ENCODE results near the gene FAM168A.

Gene FAM168A

DNA sequence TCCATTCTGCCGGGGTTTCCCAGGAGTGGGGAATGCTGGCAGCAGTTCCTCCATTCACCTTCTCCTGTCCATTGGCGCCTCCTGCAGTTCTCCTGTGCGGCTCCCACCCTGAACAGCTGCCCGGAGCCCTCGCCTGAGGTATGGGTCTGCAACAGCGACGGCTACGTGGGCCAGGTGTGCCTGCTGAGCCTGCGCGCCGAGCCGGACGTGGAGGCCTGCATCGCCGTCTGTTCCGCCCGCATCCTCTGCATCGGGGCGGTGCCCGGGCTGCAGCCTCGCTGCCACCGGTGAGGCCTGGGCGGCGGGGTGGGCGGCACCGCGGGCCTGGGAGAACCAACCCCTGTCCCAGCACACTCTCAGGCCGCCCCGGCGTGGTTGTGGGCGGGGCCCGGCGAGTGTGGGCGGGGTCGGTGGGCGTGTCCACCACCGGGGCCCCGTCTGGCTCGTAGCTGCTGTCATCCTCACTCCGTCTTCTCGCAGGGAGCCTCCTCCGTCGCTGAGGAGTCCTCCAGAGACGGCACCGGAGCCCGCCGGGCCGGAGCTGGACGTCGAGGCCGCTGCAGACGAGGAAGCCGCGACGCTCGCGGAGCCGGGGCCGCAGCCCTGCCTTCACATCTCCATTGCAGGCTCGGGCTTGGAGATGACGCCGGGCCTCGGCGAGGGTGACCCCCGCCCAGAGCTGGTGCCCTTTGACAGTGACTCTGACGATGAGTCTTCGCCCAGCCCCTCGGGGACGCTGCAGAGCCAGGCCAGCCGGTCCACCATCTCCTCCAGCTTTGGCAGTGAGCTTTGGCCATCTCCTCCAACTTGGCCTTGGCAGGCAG lies 235.7 kb downstream of the FAM168A start:
- no peak for DNase-seq (ENCODE audit: low spot score in 2 of 2)
- H3K27ac Mint-ChIP-seq (ENCODE audit: low read depth): peak overlapping the region; percentile 50
- no peak for ATAC-seq (replicated peaks; ENCODE audit: extremely low read depth, poor library complexity, severe bottlenecking)
- H3K9me3 Mint-ChIP-seq: no peaks in the 10 kb centered on the region
- peaks cover 15% of the 10 kb centered on the region for H3K4me1 Mint-ChIP-seq
- H3K27me3 Mint-ChIP-seq: no peaks in the 10 kb centered on the region
- no peaks in the 10 kb centered on the region for H3K36me3 Mint-ChIP-seq (ENCODE audit: insufficient read depth)
- no peak overlapping the region for H3K4me3 Mint-ChIP-seq

DNA sequence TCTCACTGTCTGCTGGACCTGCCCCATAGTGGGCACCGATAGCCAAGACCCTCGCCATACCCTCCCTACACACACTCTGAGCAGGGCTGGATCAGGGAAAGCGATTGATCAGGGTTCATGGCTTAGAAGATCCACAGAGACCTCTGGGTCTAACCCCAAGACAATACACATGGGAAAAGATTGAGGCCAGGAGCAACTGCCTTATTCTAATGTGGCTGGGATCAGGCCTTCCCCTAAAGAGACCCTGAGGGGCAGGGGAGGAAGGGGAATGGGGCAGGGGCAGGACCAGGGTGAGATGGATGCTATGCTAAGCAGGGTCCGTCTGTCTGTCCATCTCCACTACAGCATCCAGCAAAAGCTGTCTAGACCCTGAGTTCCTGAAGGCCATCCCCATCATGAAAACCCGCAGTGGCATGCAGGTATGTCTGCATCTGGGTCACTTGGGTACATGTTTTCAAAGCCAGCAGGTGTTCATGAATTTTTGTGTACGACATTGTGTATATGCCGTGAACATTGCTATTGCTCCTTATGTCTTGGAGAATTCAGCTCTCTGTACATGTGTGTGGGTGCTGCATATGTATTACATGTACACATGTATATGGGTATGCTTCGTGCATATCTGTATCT lies 237.1 kb downstream of the FAM168A start:
- no peak for ATAC-seq (replicated peaks; ENCODE audit: extremely low read depth, poor library complexity, severe bottlenecking)
- Mint-ChIP-seq H3K27ac (ENCODE audit: low read depth) (no peak overlapping the region), H3K4me1 (peaks cover 4% of the 10 kb centered on the region), H3K27me3 (no peaks in the 10 kb centered on the region), H3K9me3 (no peaks in the 10 kb centered on the region), H3K4me3 (no peak overlapping the region), H3K36me3 (ENCODE audit: insufficient read depth) (no peaks in the 10 kb centered on the region)
- DNase-seq (ENCODE audit: low spot score in 2 of 2): no peak

DNA sequence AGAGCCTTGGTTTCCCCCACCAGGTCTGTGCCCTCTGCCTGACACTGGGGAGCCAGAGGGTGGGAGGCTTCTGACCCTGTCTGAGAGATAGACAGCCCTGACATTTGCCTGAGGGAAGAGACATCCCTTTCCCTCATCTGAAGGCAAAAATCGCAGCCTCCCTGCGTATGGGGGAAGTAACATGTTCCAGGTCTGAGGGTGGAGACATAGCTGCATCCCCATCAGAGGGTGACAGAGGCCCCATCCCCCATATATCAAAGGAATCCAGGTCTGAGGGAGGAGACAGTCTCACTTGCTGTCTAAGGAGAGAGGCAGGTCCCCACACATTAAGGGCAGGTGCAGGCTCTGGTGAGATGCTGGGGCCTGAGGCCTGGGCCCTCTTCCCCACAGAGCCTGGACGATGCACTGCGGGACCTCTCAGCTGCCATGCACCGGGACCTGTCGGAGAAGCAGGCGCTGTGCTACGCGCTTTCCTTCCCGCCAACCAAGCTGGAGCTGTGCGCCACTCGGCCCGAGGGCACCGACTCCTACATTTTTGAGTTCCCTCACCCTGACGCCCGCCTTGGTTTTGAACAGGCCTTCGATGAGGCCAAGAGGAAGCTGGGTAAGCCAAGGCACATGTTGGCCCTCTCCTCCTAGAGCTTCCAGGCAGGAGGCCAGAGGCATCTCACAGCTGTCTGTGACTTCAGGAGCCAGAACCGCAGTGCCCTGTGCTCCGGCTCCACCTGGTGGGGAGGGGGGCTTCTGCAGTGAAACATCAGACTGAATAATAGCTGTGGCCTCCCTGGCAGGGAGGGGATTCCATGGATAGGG lies 237.8 kb downstream of the FAM168A start:
- no peak overlapping the region for H3K4me3 Mint-ChIP-seq
- no peak for DNase-seq (ENCODE audit: low spot score in 2 of 2)
- no peak overlapping the region for H3K27ac Mint-ChIP-seq (ENCODE audit: low read depth)
- ATAC-seq (replicated peaks; ENCODE audit: extremely low read depth, poor library complexity, severe bottlenecking): no peak
- no peaks in the 10 kb centered on the region for H3K4me1 Mint-ChIP-seq
- H3K9me3 Mint-ChIP-seq: no peaks in the 10 kb centered on the region
- H3K36me3 Mint-ChIP-seq (ENCODE audit: insufficient read depth): no peaks in the 10 kb centered on the region
- H3K27me3 Mint-ChIP-seq: no peaks in the 10 kb centered on the region

DNA sequence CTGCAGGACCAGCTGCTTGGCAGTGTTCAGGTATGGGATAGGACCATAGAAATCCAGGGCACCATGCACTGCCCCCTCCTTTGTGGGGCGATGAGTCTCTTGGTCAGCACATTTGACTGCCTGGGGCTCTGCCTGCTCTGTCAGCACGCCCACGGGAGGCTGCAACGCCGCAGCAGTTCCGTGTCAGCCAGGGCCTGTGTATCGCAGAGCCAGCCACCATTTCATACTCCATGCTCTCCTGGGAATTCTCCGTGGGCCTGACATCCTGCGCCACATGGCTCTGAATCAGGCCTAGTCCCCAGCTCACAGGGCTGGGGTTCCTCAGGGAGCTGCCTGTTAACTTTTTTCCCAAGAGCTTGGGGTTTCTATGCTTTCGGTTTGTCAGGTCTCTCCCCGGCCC lies 238.6 kb downstream of the FAM168A start:
- no peak overlapping the region for H3K27ac Mint-ChIP-seq (ENCODE audit: low read depth)
- no peaks in the 10 kb centered on the region for H3K36me3 Mint-ChIP-seq (ENCODE audit: insufficient read depth)
- H3K4me1 Mint-ChIP-seq: no peaks in the 10 kb centered on the region
- H3K27me3 Mint-ChIP-seq: no peaks in the 10 kb centered on the region
- H3K9me3 Mint-ChIP-seq: no peaks in the 10 kb centered on the region
- DNase-seq (ENCODE audit: low spot score in 2 of 2) (no peak), ATAC-seq (replicated peaks; ENCODE audit: extremely low read depth, poor library complexity, severe bottlenecking) (no peak)
- H3K4me3 Mint-ChIP-seq: no peak overlapping the region

DNA sequence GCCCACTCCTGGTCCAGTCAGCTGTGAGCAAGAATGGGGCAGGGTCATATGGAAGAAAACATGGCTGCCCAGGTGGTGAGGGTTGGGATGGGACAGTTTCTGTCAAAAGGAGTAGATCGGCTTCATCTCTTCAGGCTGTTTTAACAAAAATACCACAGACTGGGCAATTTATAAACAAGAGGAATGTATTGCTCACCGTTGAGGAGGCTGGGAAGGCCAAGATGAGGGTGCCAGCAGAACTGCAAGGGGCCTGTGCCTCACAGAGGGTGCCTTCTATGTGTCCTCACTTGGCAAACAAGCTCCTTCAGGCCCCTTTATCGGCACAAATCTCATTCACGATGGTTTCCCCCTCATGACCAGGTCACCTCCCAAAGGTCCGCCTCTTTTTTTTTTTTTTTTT lies 239.8 kb downstream of the FAM168A start:
- ATAC-seq (replicated peaks; ENCODE audit: extremely low read depth, poor library complexity, severe bottlenecking) (no peak), DNase-seq (ENCODE audit: low spot score in 2 of 2) (no peak)
- Mint-ChIP-seq H3K9me3 (no peaks in the 10 kb centered on the region), H3K4me3 (no peak overlapping the region), H3K27me3 (no peaks in the 10 kb centered on the region), H3K36me3 (ENCODE audit: insufficient read depth) (no peaks in the 10 kb centered on the region), H3K27ac (ENCODE audit: low read depth) (no peak overlapping the region), H3K4me1 (no peaks in the 10 kb centered on the region)

DNA sequence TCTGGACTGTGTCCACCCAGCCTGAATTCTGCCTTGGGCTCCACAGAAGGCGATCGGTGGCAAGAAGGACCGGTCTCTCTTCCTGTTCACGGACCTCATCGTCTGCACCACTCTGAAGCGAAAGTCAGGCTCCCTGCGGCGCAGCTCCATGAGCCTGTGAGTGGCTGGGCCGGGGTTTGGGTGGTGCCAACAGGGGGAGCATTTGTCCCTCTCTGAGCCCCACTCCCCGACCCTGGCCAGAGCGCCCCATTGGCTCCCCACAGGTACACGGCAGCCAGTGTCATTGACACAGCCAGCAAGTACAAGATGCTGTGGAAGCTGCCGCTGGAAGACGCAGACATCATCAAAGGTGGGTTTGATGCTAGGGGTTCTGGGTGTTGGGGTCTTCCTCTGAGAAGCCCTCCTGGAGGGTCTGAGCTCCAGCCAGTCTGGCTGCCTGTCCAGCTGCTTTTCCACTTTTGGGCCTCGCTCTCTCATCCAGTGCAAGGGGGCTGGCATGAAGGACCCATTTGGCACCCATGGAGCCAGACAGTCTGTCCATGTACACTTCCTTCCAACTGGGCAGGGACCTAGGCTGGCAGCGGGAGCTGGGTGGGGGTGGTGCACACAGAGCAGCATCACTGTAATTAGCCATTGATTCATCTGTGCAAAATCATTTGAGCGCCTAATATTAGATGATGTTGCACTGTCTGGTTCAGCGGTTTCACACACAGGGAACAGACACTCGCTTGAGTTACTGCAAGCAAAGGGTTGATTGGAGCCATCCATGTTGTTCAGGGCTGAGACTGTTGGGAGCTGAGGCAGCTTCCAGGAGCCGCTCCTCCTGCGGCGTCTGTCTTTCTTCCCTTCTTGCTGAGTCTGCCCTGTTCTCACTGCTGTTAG lies 240.7 kb downstream of the FAM168A start:
- DNase-seq (ENCODE audit: low spot score in 2 of 2) (no peak), ATAC-seq (replicated peaks; ENCODE audit: extremely low read depth, poor library complexity, severe bottlenecking) (no peak)
- Mint-ChIP-seq H3K4me1 (no peaks in the 10 kb centered on the region), H3K27ac (ENCODE audit: low read depth) (no peak overlapping the region), H3K27me3 (no peaks in the 10 kb centered on the region), H3K4me3 (no peak overlapping the region), H3K9me3 (no peaks in the 10 kb centered on the region), H3K36me3 (ENCODE audit: insufficient read depth) (no peaks in the 10 kb centered on the region)

DNA sequence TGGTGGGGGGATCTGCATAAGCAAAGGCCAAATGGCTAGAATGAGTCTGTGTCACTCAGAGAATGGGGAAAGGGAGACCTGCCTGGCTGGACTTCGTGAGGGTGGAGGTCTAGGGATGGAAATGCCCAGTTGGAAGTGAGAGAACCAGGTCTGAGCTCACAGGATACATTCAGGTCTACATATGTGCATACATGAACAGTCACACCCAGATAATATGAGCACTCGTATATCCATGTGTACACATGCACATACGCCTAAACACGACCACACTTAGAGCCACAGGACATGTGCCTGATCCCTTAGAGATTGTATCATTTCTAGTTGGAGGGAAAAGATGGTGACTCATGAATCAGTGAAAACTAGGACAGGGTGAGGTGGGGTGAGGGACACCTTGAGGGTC lies 242.8 kb downstream of the FAM168A start:
- DNase-seq (ENCODE audit: low spot score in 2 of 2) (no peak), ATAC-seq (replicated peaks; ENCODE audit: extremely low read depth, poor library complexity, severe bottlenecking) (no peak)
- Mint-ChIP-seq H3K4me3 (no peak overlapping the region), H3K27me3 (no peaks in the 10 kb centered on the region), H3K4me1 (no peaks in the 10 kb centered on the region), H3K36me3 (ENCODE audit: insufficient read depth) (no peaks in the 10 kb centered on the region), H3K27ac (ENCODE audit: low read depth) (no peak overlapping the region), H3K9me3 (no peaks in the 10 kb centered on the region)

DNA sequence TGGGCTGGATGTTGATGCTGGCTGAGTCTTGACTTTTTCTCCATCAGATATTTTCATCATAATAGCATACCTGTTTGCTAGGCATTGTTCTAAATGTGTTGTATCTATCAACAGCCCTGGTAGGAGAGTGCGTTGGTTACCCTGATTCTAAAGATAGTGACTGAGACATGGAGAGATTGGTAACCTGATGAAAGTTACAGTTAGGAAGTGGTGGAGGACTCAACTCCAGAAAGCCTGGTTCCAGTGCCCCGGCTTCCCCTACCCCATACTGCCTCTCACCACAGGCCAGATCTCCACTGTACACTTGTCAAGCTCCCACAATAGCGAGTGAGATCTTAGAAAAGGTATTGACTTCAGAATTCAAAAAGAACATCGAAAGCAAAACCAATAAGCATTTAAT lies 244.5 kb downstream of the FAM168A start:
- H3K4me3 Mint-ChIP-seq: no peak overlapping the region
- no peak overlapping the region for H3K27ac Mint-ChIP-seq (ENCODE audit: low read depth)

DNA sequence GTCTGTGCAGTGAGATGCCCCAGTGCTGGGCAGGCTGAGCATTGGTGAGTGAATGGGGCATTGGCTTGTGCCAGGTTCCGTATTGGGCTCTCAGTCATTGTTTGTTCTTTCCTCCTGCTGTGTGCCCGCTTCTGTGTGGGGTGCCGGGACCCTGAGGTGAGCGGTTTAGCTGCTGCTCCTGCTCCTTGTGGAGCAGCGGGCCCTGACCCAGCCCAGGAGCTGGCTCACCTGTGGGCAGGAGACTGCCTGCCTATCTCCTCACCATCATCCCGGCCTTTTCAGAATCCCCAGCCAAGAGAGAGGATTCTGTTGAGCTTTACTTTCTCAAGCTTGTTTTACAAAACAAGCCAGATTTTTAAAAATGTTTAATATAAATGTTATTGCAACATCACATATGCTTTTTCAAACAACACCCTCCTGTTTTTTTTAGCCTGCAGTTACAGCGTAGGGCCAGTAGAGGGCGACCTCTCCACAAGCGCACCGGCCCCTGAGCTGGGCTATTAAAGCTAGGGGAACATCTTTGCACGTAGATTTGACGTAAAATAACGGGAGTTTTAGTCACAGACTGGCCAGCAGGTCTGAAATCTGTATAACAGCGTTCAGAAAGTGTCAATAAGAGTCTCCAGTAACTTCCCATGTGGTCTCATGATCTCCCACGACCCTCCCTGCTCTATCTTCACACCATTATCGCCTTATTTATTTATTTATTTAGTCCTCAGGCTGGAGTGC lies 246.8 kb downstream of the FAM168A start:
- no peaks in the 10 kb centered on the region for H3K4me1 Mint-ChIP-seq
- peaks cover 27% of the 10 kb centered on the region for H3K27me3 Mint-ChIP-seq
- peaks cover 2% of the 10 kb centered on the region for H3K36me3 Mint-ChIP-seq (ENCODE audit: insufficient read depth)
- DNase-seq (ENCODE audit: low spot score in 2 of 2) (peak; percentile 47 to 66), ATAC-seq (replicated peaks; ENCODE audit: extremely low read depth, poor library complexity, severe bottlenecking) (peak; percentile 80)
- no peaks in the 10 kb centered on the region for H3K9me3 Mint-ChIP-seq
- H3K27ac Mint-ChIP-seq (ENCODE audit: low read depth): no peak overlapping the region
- no peak overlapping the region for H3K4me3 Mint-ChIP-seq

More for the DNA sequence above, 244.5 kb downstream of the FAM168A start:
- Mint-ChIP-seq H3K9me3 (no peaks in the 10 kb centered on the region), H3K4me1 (no peaks in the 10 kb centered on the region), H3K27me3 (peaks cover 3% of the 10 kb centered on the region), H3K36me3 (ENCODE audit: insufficient read depth) (no peaks in the 10 kb centered on the region)
- no peak for DNase-seq (ENCODE audit: low spot score in 2 of 2)
- no peak for ATAC-seq (replicated peaks; ENCODE audit: extremely low read depth, poor library complexity, severe bottlenecking)

All from central memory CD8-positive, alpha-beta T cell (primary cell).